ENCODE measurements around the gene NPPA. TPM values are rescaled to one million over a fixed set of nuclear protein-coding genes. Genes with fewer than 3 reads are reported as not detected.
A peak's percentile ranks its signal among the peaks of the same experiment; 100 is the strongest.

NPPA gene
- total RNA-seq, 2 experiments from 2014 or later: not detected

GRCh38 chr1:11806307-11806936 is 41.2 kb downstream of the NPPA start:
- Histone ChIP-seq H3K9me3 (ENCODE audit: low read length) (no peaks in the 10 kb centered on the region), H4K20me1 (ENCODE audit: insufficient read depth, low read length) (no peaks in the 10 kb centered on the region; the same call in 1 of the 2 replicates), H2AFZ (ENCODE audit: low read length) (peak overlapping the region; percentile 8; the same call in 1 of the 2 replicates), H3K4me2 (ENCODE audit: low read length) (peak overlapping the region; percentile 97), H3K79me2 (ENCODE audit: insufficient read depth, low read depth, low read length) (peaks cover 62% of the 10 kb centered on the region), H3K27ac (ENCODE audit: low read depth, low read length, poor library complexity, severe bottlenecking) (peak overlapping the region; percentile 47), H3K9me2 (ENCODE audit: insufficient read depth, low read length) (no peaks in the 10 kb centered on the region), H3K4me3 (ENCODE audit: low read depth, low read length, poor library complexity, severe bottlenecking) (peak overlapping the region; percentile 80), H3K4me1 (ENCODE audit: insufficient read depth, low read length, poor library complexity, severe bottlenecking) (peaks cover 51% of the 10 kb centered on the region), H3K36me3 (ENCODE audit: insufficient read depth, low read length) (peaks cover 51% of the 10 kb centered on the region)
- intact Hi-C loops (cut with micrococcal nuclease; ENCODE audit: unreplicated experiment): no loop called here
- no TSS peak for BruUV-seq (replicated peaks)
- POLR2A ChIA-PET: interaction anchor here (0.6 to 2.0 kb wide), 4 partner anchors 9 to 104 kb away, joined by 3 to 12 read pairs (median 4); no protein-coding TSS in a partner anchor
- TF ChIP-seq CTCF (conservative IDR thresholded peaks at IDR 0.05; ENCODE audit: low read length): no peak
- TF ChIP-seq EZH2phosphoT487 (IDR thresholded peaks at IDR 0.05; ENCODE audit: borderline replicate concordance, low read depth, low read length): no peak
- no peak for DNase-seq (ENCODE audit: low spot score)
- CTCF ChIA-PET (ENCODE audit: unreplicated experiment): no interaction called here

GRCh38 chr1:11805422-11806306 is 41.9 kb downstream of the NPPA start, which contains the start of the genes CLCN6 and MTHFR:
TSS of gene CLCN6 (plus strand) at chr1:11806191. CDS start at chr1:11806263, 72 bp downstream.
TSS of gene MTHFR (minus strand) at chr1:11805964. CDS start at chr1:11803116, 2,848 bp downstream.
- CTCF ChIA-PET (ENCODE audit: unreplicated experiment): no interaction called here
- BruUV-seq (replicated peaks): no TSS peak
- Histone ChIP-seq H3K36me3 (ENCODE audit: insufficient read depth, low read length) (peaks cover 52% of the 10 kb centered on the region), H3K79me2 (ENCODE audit: insufficient read depth, low read depth, low read length) (peaks cover 62% of the 10 kb centered on the region), H2AFZ (ENCODE audit: low read length) (peak within 1 kb of the TSS; percentile 8; the same call in 1 of the 2 replicates), H4K20me1 (ENCODE audit: insufficient read depth, low read length) (no peaks in the 10 kb centered on the region; the same call in 1 of the 2 replicates), H3K9me3 (ENCODE audit: low read length) (no peaks in the 10 kb centered on the region), H3K27ac (ENCODE audit: low read depth, low read length, poor library complexity, severe bottlenecking) (peak within 1 kb of the TSS; percentile 59), H3K4me2 (ENCODE audit: low read length) (peak within 1 kb of the TSS; percentile 97), H3K4me1 (ENCODE audit: insufficient read depth, low read length, poor library complexity, severe bottlenecking) (peaks cover 51% of the 10 kb centered on the region), H3K4me3 (ENCODE audit: low read depth, low read length, poor library complexity, severe bottlenecking) (peak within 1 kb of the TSS; percentile 80), H3K9me2 (ENCODE audit: insufficient read depth, low read length) (no peaks in the 10 kb centered on the region)
- DNase-seq (ENCODE audit: low spot score): peak; percentile 100
- POLR2A ChIA-PET: interaction anchor here (0.6 to 2.0 kb wide), 3 partner anchors 9 to 102 kb away, joined by 3 to 12 read pairs (median 4); no protein-coding TSS in a partner anchor
- TF ChIP-seq CTCF (conservative IDR thresholded peaks at IDR 0.05; ENCODE audit: low read length): no peak
- TF ChIP-seq EZH2phosphoT487 (IDR thresholded peaks at IDR 0.05; ENCODE audit: borderline replicate concordance, low read depth, low read length): no peak
- intact Hi-C loops (cut with micrococcal nuclease; ENCODE audit: unreplicated experiment): no loop called here
